ENCODE measurements around the gene TTLL1. TPM values are rescaled to one million over a fixed set of nuclear protein-coding genes. Genes with fewer than 3 reads are reported as not detected.

TTLL1 gene
- total and polyA plus RNA-seq, 4 donors = 0.50 to 2.2 (median 1.1) TPM

- H3K4me3 ChIP-seq (ENCODE audit: low read depth in 1 of 3, low read length in 3 of 3) = no peak overlapping the region
- DNase-seq (ENCODE audit: low spot score) = no peak
- H3K4me1 ChIP-seq (ENCODE audit: control insufficient read depth in 4 of 4, insufficient read depth in 4 of 4, low read length in 3 of 4) = peaks cover 5 to 20% (median 17%) of the 10 kb centered on the region in 4 donors
- H3K27me3 ChIP-seq (ENCODE audit: control insufficient read depth in 4 of 4, insufficient read depth in 4 of 4, low read length in 3 of 4) = no peaks in the 10 kb centered on the region
- no peaks in the 10 kb centered on the region for H3K36me3 ChIP-seq (ENCODE audit: control insufficient read depth in 4 of 4, insufficient read depth in 3 of 4, low read depth in 1 of 4, low read length in 3 of 4)
- no peak overlapping the region for H3K9ac ChIP-seq (ENCODE audit: low read depth in 1 of 2, low read length in 2 of 2)
- no peak for TF ChIP-seq HNF4A (conservative IDR thresholded peaks at IDR 0.05)
- no peak for TF ChIP-seq GABPA (IDR thresholded peaks at IDR 0.05 in 1 of 2, conservative IDR thresholded peaks at IDR 0.05 in 1 of 2)
- TF ChIP-seq SP1 (IDR thresholded peaks at IDR 0.05) = no peak
- no peak for TF ChIP-seq FOXA1 (IDR thresholded peaks at IDR 0.05)
- no peak for TF ChIP-seq RAD21 (IDR thresholded peaks at IDR 0.05)
- no peak for TF ChIP-seq MAX (IDR thresholded peaks at IDR 0.05)
- TF ChIP-seq EGR1 (IDR thresholded peaks at IDR 0.05; ENCODE audit: low read depth in 2 of 2) = no peak
- TF ChIP-seq ATF3 (IDR thresholded peaks at IDR 0.05) = no peak
- TF ChIP-seq NR2F2 (IDR thresholded peaks at IDR 0.05) = no peak
- no peak for TF ChIP-seq TAF1 (conservative IDR thresholded peaks at IDR 0.05)
- TF ChIP-seq ZBTB33 (IDR thresholded peaks at IDR 0.05) = no peak
- no peak for TF ChIP-seq HNF4G (IDR thresholded peaks at IDR 0.05)
- TF ChIP-seq CTCF (IDR thresholded peaks at IDR 0.05; ENCODE audit: low read depth, low read length, missing input control) = no peak
- no peak overlapping the region for H3K27ac ChIP-seq (ENCODE audit: low read depth in 1 of 2, low read length in 2 of 2)
- WGBS = 88% methylated on average over 4 of the region's 4 CpGs
- H3K9me3 ChIP-seq (ENCODE audit: control insufficient read depth in 4 of 4, low read length in 3 of 4) = no peaks in the 10 kb centered on the region
Observed at GRCh38 chr22:43008921-43009320, 80.3 kb downstream of the TTLL1 start.

- Histone ChIP-seq H3K27me3 (ENCODE audit: control insufficient read depth in 4 of 4, insufficient read depth in 4 of 4, low read length in 3 of 4) (no peaks in the 10 kb centered on the region), H3K9ac (ENCODE audit: low read depth in 1 of 2, low read length in 2 of 2) (no peak overlapping the region), H3K36me3 (ENCODE audit: control insufficient read depth in 4 of 4, insufficient read depth in 3 of 4, low read depth in 1 of 4, low read length in 3 of 4) (no peaks in the 10 kb centered on the region), H3K9me3 (ENCODE audit: control insufficient read depth in 4 of 4, low read length in 3 of 4) (no peaks in the 10 kb centered on the region), H3K4me1 (ENCODE audit: control insufficient read depth in 4 of 4, insufficient read depth in 4 of 4, low read length in 3 of 4) (peaks cover 7 to 21% (median 15%) of the 10 kb centered on the region in 4 donors), H3K4me3 (ENCODE audit: low read depth in 1 of 3, low read length in 3 of 3) (no peak overlapping the region), H3K27ac (ENCODE audit: low read depth in 1 of 2, low read length in 2 of 2) (no peak overlapping the region)
- 86% methylated on average over 4 of the region's 4 CpGs for WGBS
- no peak for TF ChIP-seq CTCF (IDR thresholded peaks at IDR 0.05; ENCODE audit: low read depth, low read length, missing input control)
- no peak for TF ChIP-seq MAX (IDR thresholded peaks at IDR 0.05)
- TF ChIP-seq NR2F2 (IDR thresholded peaks at IDR 0.05) = no peak
- no peak for TF ChIP-seq FOXA2 (IDR thresholded peaks at IDR 0.05)
- no peak for TF ChIP-seq REST (IDR thresholded peaks at IDR 0.05)
- no peak for TF ChIP-seq FOXA1 (IDR thresholded peaks at IDR 0.05)
- no peak for DNase-seq (ENCODE audit: low spot score)
Observed at GRCh38 chr22:43008509-43008908, 80.7 kb downstream of the TTLL1 start.

All from liver (tissue), 9 donors.